ENCODE data around the gene CDK5RAP2.

DNA sequence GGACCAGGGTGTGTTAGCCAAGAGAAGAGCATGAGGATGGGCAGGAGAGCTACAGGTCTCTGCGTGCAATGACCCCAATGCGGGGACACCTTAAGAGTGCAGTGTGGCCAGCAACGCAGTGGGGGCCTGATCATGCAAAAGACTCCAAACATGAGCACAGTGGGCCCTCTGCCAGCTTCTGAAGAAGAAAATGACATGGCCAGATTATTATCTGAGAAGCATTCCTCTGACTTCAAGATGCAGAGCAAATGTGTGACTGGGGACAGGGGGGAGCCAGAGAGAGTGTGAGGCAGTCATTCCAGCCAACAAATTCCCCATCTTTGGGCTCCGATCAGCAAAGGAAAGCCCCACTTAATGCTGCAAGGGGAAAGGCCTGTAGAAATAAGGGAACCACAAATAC lies 229.4 kb downstream of the CDK5RAP2 start:
- TF ChIP-seq, protein P1, sequence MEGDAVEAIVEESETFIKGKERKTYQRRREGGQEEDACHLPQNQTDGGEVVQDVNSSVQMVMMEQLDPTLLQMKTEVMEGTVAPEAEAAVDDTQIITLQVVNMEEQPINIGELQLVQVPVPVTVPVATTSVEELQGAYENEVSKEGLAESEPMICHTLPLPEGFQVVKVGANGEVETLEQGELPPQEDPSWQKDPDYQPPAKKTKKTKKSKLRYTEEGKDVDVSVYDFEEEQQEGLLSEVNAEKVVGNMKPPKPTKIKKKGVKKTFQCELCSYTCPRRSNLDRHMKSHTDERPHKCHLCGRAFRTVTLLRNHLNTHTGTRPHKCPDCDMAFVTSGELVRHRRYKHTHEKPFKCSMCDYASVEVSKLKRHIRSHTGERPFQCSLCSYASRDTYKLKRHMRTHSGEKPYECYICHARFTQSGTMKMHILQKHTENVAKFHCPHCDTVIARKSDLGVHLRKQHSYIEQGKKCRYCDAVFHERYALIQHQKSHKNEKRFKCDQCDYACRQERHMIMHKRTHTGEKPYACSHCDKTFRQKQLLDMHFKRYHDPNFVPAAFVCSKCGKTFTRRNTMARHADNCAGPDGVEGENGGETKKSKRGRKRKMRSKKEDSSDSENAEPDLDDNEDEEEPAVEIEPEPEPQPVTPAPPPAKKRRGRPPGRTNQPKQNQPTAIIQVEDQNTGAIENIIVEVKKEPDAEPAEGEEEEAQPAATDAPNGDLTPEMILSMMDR (IDR thresholded peaks at IDR 0.05; ENCODE audit: poor library complexity), result no peak
- TF ChIP-seq EZH2 (IDR thresholded peaks at IDR 0.05; ENCODE audit: borderline replicate concordance) (no peak), EZH2phosphoT487 (IDR thresholded peaks at IDR 0.05; ENCODE audit: low read depth, severe bottlenecking, unreplicated experiment) (no peak)
